Activated T-cell treated with anti-CD3 and anti-CD28 coated beads, Interleukin-2, amount 50 U/mL, for 24 hours (primary cell): ENCODE measurements around the gene AGMO.

Experiments used
- DNase-seq: peaks from one replicate; pipeline ENCODE4 v3.0.0-alpha.2; 2020
- H3K27ac Mint-ChIP-seq: 2 replicates; pipeline ENCODE4 v1.8.0; 2020; ENCODE audit warnings: mild to moderate bottlenecking, mixed read lengths
- H3K27me3 Mint-ChIP-seq: 2 replicates; pipeline ENCODE4 v1.8.0; 2020; ENCODE audit warnings: mixed read lengths
- H3K36me3 Mint-ChIP-seq: 2 replicates; pipeline ENCODE4 v1.8.0; 2020; ENCODE audit warnings: low read depth, mixed read lengths
- H3K4me1 Mint-ChIP-seq: 2 replicates; pipeline ENCODE4 v1.8.0; 2020; ENCODE audit warnings: low read depth, mixed read lengths
- H3K4me3 Mint-ChIP-seq: 2 replicates; pipeline ENCODE4 v1.8.0; 2020; ENCODE audit warnings: mild to moderate bottlenecking, moderate library complexity, mixed read lengths
- H3K9me3 Mint-ChIP-seq: 2 replicates; pipeline ENCODE4 v1.8.0; 2020; ENCODE audit warnings: mixed read lengths

AGMO gene

GRCh38 chr7:15397159-15397550 lies 164.7 kb downstream of the AGMO start:
- Mint-ChIP-seq H3K27ac (no peak overlapping the region), H3K27me3 (no peaks in the 10 kb centered on the region), H3K4me3 (no peak overlapping the region), H3K4me1 (no peaks in the 10 kb centered on the region), H3K36me3 (no peaks in the 10 kb centered on the region), H3K9me3 (peaks cover 16% of the 10 kb centered on the region)
- DNase-seq, result no peak

- no peaks in the 10 kb centered on the region for H3K36me3 Mint-ChIP-seq
- DNase-seq, result no peak
- H3K4me1 Mint-ChIP-seq, result no peaks in the 10 kb centered on the region
- no peak overlapping the region for H3K4me3 Mint-ChIP-seq
- no peak overlapping the region for H3K27ac Mint-ChIP-seq
- peaks cover 16% of the 10 kb centered on the region for H3K9me3 Mint-ChIP-seq
- H3K27me3 Mint-ChIP-seq, result no peaks in the 10 kb centered on the region
These were observed 165.3 kb downstream of the AGMO start for GRCh38 chr7:15396210-15397158.

- H3K27me3 Mint-ChIP-seq, result no peaks in the 10 kb centered on the region
- H3K4me1 Mint-ChIP-seq, result no peaks in the 10 kb centered on the region
- no peak for DNase-seq
- no peak overlapping the region for H3K27ac Mint-ChIP-seq
- no peaks in the 10 kb centered on the region for H3K36me3 Mint-ChIP-seq
- H3K9me3 Mint-ChIP-seq, result peaks cover 3% of the 10 kb centered on the region
- H3K4me3 Mint-ChIP-seq, result no peak overlapping the region
These were observed 172.7 kb downstream of the AGMO start for GRCh38 chr7:15389073-15389472.

- Mint-ChIP-seq H3K27me3 (no peaks in the 10 kb centered on the region), H3K4me1 (no peaks in the 10 kb centered on the region), H3K27ac (no peak overlapping the region), H3K36me3 (no peaks in the 10 kb centered on the region), H3K4me3 (no peak overlapping the region), H3K9me3 (peaks cover 7% of the 10 kb centered on the region)
- no peak for DNase-seq
These were observed 183.2 kb downstream of the AGMO start for GRCh38 chr7:15378494-15379145.

GRCh38 chr7:15376600-15376999 lies 185.2 kb downstream of the AGMO start:
- DNase-seq, result no peak
- peaks cover 7% of the 10 kb centered on the region for H3K9me3 Mint-ChIP-seq
- H3K27me3 Mint-ChIP-seq, result no peaks in the 10 kb centered on the region
- H3K4me3 Mint-ChIP-seq, result no peak overlapping the region
- H3K4me1 Mint-ChIP-seq, result no peaks in the 10 kb centered on the region
- no peaks in the 10 kb centered on the region for H3K36me3 Mint-ChIP-seq
- H3K27ac Mint-ChIP-seq, result no peak overlapping the region

- no peaks in the 10 kb centered on the region for H3K4me1 Mint-ChIP-seq
- H3K36me3 Mint-ChIP-seq, result no peaks in the 10 kb centered on the region
- no peak overlapping the region for H3K27ac Mint-ChIP-seq
- no peaks in the 10 kb centered on the region for H3K9me3 Mint-ChIP-seq
- no peaks in the 10 kb centered on the region for H3K27me3 Mint-ChIP-seq
- no peak overlapping the region for H3K4me3 Mint-ChIP-seq
- DNase-seq, result no peak
These were observed 191.4 kb downstream of the AGMO start for GRCh38 chr7:15370441-15370840.

GRCh38 chr7:15368653-15369052 lies 193.2 kb downstream of the AGMO start:
- no peak overlapping the region for H3K4me3 Mint-ChIP-seq
- no peaks in the 10 kb centered on the region for H3K27me3 Mint-ChIP-seq
- DNase-seq, result no peak
- no peaks in the 10 kb centered on the region for H3K4me1 Mint-ChIP-seq
- no peak overlapping the region for H3K27ac Mint-ChIP-seq
- peaks cover 3% of the 10 kb centered on the region for H3K9me3 Mint-ChIP-seq
- H3K36me3 Mint-ChIP-seq, result no peaks in the 10 kb centered on the region

GRCh38 chr7:15367897-15368296 lies 193.9 kb downstream of the AGMO start:
- no peaks in the 10 kb centered on the region for H3K36me3 Mint-ChIP-seq
- H3K27me3 Mint-ChIP-seq, result no peaks in the 10 kb centered on the region
- H3K9me3 Mint-ChIP-seq, result peaks cover 6% of the 10 kb centered on the region
- H3K4me3 Mint-ChIP-seq, result no peak overlapping the region
- no peak for DNase-seq
- H3K27ac Mint-ChIP-seq, result no peak overlapping the region
- no peaks in the 10 kb centered on the region for H3K4me1 Mint-ChIP-seq

GRCh38 chr7:15358112-15358511 lies 203.7 kb downstream of the AGMO start:
- no peaks in the 10 kb centered on the region for H3K36me3 Mint-ChIP-seq
- no peak for DNase-seq
- no peak overlapping the region for H3K4me3 Mint-ChIP-seq
- no peak overlapping the region for H3K27ac Mint-ChIP-seq
- no peaks in the 10 kb centered on the region for H3K27me3 Mint-ChIP-seq
- no peaks in the 10 kb centered on the region for H3K4me1 Mint-ChIP-seq
- H3K9me3 Mint-ChIP-seq, result no peaks in the 10 kb centered on the region

- Mint-ChIP-seq H3K36me3 (no peaks in the 10 kb centered on the region), H3K4me1 (no peaks in the 10 kb centered on the region), H3K27me3 (no peaks in the 10 kb centered on the region), H3K9me3 (peaks cover 7% of the 10 kb centered on the region), H3K4me3 (no peak overlapping the region), H3K27ac (no peak overlapping the region)
- DNase-seq, result no peak
These were observed 209.2 kb downstream of the AGMO start for GRCh38 chr7:15352421-15353206.

GRCh38 chr7:15345216-15345615 lies 216.6 kb downstream of the AGMO start:
- no peaks in the 10 kb centered on the region for H3K36me3 Mint-ChIP-seq
- H3K4me1 Mint-ChIP-seq, result no peaks in the 10 kb centered on the region
- no peaks in the 10 kb centered on the region for H3K27me3 Mint-ChIP-seq
- DNase-seq, result no peak
- no peak overlapping the region for H3K4me3 Mint-ChIP-seq
- no peak overlapping the region for H3K27ac Mint-ChIP-seq
- H3K9me3 Mint-ChIP-seq, result peaks cover 7% of the 10 kb centered on the region

GRCh38 chr7:15341817-15342216 lies 220.0 kb downstream of the AGMO start:
- H3K36me3 Mint-ChIP-seq, result no peaks in the 10 kb centered on the region

GRCh38 chr7:15336146-15336545 lies 225.7 kb downstream of the AGMO start:
- Mint-ChIP-seq H3K27me3 (no peaks in the 10 kb centered on the region), H3K27ac (no peak overlapping the region), H3K36me3 (no peaks in the 10 kb centered on the region), H3K9me3 (peaks cover 8% of the 10 kb centered on the region), H3K4me1 (no peaks in the 10 kb centered on the region), H3K4me3 (no peak overlapping the region)
- DNase-seq, result no peak

More at GRCh38 chr7:15341817-15342216, 220.0 kb downstream of the AGMO start:
- Mint-ChIP-seq H3K4me3 (no peak overlapping the region), H3K27me3 (no peaks in the 10 kb centered on the region), H3K4me1 (no peaks in the 10 kb centered on the region), H3K27ac (no peak overlapping the region), H3K9me3 (peaks cover 12% of the 10 kb centered on the region)
- no peak for DNase-seq

GRCh38 chr7:15335390-15335789 lies 226.4 kb downstream of the AGMO start:
- Mint-ChIP-seq H3K36me3 (no peaks in the 10 kb centered on the region), H3K4me3 (no peak overlapping the region), H3K27me3 (no peaks in the 10 kb centered on the region), H3K9me3 (peaks cover 8% of the 10 kb centered on the region), H3K27ac (no peak overlapping the region), H3K4me1 (no peaks in the 10 kb centered on the region)
- DNase-seq, result no peak
